DMS79 (cell line): ENCODE results near the gene AQP6.
A peak's percentile ranks its signal among the peaks of the same experiment; 100 is the strongest.

Experiments used
- DNase-seq: peaks from one replicate; lab custom pipeline; 2025; lab: John Stamatoyannopoulos, UW

AQP6 gene

DNA sequence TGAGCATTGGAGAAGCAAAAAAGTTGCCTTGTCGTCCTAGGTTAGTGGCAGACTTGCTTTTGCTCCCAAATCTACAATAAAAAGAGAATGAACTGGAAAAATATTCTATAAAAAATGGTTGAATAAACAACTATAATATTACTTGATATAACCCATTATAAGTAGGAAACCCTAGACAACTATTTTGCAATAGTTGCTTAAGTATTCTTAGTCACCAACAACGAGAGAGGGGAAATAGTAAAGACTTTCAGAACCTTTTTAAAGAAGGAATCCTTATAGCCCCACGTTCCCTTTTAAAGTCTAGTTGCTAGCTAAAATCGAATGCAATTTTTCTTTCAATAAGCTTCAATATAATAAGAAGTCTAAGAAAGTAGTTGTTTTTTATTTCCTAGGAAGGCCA, 17.5 kb downstream of the AQP6 start:
- no peak for DNase-seq

DNA sequence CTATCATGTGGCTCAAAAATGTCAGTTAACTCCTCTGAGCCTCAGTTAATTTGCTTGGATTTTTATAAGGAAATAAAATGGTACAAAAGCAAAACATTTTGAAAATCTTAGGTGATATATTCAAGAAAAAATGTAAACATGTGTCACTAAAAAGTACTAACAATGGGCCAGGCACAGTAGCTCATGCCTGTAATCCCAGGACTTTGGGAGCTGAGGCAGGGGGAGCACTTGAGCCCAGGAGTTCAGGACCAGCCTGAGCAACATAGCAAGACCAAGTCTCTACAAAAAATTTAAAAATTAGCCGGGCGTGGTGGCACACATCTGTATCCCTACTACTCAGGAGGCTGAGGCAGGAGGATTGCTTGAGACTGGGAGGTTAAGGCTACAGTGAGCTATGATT, 25.7 kb downstream of the AQP6 start:
- DNase-seq, result no peak

DNA sequence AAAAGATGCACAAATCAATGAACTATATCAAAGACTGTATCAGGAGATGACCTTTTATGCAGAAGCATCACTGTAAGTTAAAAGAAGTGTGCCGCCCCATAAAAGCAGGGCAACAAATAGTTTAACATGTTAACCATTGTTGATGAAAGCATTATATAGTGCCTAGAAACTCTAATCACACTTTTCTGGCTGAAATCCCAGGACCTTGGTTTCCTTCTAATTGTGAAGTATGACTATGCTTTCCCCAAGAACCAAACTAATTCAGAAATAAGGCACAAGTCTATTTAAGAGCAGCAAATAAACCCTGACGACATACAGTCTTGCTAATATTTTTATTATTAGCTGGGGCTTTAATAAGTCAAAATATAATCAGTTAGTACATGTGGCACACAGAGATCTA, 30.8 kb downstream of the AQP6 start:
- no peak for DNase-seq

DNA sequence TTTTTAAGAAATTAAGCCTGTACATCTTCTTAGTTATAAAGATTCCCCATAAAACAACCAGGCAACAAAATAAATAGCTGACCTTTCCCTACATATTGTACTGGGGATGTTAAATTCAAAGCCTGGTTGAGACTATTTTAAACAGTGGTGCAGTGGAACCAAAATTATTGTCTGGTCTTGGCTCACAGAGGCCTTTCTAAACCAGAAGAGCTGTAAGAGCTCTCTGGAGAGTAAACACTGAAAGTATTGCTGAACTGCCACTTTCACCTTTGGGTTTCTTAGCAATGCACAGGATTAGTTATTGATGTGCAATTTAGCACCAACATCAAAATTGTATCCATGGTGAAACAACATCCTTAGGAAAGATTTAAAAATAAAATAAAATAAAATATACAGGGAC, 31.9 kb downstream of the AQP6 start:
- DNase-seq, result no peak

DNA sequence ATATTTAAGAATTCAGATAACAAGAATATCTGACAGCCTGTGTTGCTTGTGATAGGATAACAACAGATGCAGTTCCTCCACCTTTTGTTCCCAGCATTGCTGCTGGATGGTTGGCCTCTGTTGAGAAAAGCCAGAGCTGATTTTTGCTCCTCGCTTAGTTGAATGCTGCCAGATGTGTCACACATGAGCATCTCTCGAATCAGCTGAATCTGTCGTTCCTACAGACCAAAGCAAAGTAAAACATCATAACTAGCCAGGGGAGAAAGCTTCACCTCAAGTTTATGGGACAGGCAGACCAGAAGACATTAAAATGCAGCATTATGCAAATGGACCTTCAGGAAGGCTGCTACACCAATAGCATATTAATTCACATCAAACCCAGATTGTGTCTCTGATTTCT, 32.4 kb downstream of the AQP6 start:
- no peak for DNase-seq

DNA sequence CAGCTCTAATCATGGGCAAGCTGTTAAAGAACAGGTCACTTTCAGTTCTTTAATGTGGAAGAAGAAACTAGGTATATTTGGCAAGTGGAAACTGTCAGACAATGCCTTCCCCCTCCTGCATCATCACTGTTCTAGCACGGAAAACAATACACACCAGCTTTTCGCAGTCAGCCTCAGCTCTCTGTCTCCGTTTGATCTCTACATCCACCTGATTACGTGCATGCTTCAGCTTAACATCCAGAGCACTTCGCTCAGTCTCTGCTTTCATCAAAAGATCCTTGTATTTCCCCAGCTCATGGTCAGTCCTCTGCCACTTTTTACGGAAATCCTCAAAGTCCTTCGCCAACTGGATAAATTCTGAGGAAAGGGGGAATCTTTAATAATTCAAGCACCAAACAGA, 33.5 kb downstream of the AQP6 start:
- no peak for DNase-seq

DNA sequence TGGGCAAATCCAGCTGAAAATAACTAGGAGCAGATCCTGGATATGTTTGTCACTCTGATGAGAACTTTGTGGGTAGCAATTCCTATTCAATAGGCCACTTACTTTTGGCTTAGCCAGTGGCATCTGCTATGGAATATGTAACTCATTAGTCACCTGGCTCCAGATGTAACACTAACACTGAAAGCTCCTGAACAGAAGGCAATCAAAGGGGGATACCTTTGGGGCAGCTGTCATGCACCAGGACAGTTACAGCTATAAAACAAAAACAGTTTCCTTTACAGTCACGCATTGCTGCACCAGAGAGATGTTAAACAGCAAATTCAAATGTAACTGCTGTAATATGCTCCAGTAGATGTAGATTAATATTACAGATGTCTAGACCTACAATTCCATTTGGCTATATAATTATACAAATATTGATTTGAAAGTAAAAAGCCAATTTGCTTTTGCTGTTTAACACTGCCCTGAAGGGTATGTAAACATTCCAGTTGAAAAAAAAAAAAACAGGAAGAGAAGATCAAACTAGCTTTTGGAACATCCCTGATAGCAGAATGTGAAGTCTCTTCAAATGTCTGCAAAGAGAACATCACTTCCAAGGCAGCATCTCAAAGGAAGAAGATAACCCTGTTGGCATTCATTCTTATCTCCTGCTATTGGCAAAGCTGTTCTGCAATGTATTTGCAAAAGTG, 34.2 kb downstream of the AQP6 start:
- DNase-seq, result peak; percentile 4

DNA sequence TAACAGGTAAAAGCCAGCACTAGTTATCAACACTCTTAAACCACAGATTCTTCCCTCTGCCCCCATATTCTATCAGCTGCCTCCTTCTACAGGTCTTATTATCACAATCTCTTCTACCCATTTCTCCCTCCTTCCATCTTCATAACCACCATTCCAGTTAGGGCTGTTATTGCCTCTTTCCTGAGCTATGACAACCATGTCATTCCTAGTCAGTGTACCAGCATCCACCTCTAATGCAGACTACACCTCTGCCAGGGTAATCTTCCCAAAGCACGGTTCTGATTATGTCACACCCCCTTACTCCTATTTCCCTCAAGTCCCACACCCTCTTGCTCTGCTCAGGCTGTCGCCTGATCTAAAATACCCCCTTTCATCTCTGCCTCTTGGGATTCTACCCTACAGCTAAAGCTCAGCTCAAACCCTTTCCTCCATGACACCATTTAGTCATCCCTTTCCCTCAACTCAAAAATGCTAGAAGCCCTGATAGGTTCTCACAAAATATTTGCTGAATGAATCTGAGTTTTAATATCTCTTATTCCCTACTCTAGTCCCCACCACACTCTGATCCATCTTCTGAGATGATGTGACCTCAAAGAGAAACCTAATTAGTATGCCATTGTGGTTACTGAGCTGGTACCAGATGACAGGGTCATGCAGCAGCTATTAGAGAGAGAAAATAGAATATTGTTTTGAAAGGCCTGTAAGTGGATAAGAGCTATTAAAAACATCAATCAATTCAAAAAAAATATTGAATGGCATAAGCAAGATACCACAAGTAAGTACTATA, 40.8 kb downstream of the AQP6 start:
- peak; percentile 11 for DNase-seq

DNA sequence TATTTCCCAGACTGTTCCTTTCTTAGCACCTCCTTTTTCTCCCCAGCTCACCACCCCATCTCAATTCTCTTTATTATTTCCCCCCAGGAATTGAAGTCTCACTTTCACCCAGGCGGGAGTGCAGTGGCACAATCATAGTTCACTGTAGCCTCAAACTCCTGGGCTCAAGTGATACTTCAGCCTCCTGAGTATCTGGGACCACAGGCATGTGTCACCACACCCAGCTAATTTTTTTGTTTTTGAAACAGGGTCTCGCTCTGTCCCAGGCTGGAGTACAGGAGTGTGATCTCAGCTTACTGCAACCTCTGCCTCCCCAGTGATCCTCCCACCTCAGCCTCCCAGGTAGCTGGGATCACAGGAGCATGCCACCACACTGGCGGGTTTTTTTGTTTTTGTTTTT, 41.6 kb downstream of the AQP6 start:
- no peak for DNase-seq

DNA sequence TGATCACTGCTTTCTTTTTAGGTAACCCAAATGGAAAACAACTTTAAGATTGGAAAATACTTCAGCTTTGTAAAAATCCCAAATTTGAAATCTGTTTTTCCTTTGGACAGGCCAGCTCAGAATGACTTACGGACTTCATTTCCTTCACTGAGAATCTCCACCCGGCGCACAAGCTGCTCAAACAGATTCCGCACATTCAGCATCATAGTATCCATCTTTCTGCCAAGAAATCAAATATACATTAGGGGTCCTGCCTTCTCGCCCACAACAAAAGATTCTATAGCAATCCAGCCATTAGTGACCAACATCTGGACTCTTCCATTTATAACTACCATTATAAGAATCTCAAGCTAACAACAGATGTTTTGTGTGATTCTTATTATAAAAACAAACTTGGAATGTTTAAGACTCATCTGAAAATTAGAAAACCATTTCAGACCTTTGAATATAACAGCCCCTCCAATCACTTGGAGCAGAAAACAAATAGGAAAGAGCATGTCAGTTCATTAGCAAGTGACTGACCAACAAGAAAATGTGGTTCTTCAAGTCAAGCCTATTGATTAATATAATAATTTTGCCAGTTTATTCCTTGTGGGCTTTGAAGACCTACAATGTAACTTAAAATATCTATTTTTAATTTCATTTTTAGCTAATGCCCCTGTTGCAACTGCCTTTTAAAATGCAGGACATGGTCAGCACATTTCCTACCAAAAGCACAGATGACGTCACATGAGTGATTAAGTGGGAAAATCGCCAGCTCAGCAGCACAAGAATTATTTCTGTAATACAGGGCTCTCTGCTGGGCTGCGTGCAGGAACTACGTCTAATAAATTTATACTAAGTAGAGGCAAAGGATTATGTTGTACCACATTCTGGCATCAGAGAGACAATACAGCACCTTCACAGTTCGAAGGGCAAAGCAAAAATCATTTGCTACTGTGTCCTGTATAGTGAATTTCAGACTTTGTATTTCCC, 44.0 kb downstream of the AQP6 start:
- DNase-seq, result no peak

DNA sequence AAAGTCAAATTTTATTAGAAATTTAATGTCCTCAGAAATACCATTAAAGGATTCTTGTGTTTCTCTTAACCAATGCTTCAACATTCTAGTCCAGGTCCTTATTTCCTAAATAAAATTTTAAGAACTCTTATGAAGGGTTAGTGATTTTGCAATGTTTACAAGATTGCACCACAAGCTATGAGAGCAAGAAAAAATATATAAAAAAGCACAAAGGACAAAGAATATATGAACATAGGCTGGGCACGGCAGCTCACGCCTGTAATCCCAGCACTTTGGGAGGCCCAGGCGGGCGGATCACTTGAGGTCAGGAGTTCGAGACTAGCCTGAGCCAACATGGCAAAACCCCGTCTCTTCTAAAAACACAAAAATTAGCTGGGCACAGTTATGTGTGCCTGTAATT, 44.9 kb downstream of the AQP6 start:
- no peak for DNase-seq

DNA sequence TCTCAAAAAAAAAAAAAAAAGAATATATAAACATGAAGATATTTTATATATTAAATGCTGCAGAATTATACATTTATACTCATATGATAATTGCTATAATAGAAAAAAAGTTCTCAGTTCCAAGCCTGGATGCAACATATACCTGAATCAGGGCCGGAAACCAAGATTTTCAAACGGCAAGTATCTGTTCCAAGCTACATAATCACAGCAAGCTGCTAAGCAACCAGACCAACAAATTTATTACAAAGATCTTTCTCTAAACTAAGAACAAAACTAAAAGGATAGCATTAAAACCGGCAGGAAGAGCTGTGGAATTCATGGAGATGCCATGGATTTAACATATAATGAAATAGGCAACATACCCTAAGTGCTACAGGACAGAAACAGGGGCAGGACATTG, 45.4 kb downstream of the AQP6 start:
- no peak for DNase-seq

DNA sequence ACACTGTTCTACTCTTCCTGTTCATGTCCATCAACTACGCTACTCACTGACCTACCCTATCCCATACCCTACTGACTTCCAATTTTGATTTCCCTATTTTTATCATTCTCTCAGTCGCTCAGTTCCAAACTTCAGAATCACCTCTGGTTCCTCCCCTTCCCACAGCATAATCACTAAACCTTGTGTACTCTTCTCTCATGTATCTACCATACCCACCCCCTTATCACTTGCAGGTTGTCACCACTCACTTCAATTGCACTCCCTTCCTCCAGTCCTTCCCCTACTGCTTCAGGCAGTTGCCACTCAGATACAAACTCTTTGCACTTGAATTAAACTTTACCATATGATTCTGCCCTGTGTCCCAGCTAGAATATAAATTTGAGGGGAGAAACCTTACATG, 46.2 kb downstream of the AQP6 start:
- no peak for DNase-seq

DNA sequence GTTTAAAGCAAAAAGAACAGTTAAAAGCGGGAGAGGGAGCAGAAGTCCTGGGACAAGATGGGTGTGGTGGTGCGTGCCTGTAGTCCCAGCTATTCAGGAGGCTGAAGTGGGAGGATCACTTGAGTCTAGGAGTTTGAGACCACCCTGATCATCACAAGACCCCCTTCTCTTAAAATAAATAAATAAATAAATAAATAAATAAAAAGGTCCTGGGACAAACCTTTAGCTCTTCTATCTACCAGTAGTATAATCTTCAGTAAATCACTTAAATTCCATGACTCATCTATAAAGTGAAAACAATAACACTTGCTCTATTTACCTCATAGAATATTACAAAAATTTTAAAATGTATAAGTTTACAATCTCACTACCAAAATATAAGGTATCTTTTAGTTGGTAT, 46.8 kb downstream of the AQP6 start:
- no peak for DNase-seq

DNA sequence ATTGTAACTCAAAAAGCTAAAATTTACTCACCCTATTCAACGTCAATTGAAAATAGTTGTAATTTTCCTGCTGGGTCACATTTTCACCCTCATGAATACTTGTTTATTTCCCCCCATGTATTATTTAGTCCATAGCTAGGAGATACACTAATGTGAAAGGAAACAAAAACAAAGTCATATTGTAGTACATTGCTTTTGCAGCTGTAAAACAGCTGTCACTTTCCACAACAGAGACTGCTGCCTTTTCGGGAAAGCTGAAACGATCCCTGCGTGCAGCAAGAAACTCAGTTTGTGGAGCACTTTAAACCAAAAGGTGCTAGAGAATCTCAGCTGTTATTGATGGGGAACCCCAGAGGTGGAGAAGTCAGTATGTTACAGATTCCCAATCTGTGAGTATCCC, 48.3 kb downstream of the AQP6 start:
- DNase-seq, result no peak

DNA sequence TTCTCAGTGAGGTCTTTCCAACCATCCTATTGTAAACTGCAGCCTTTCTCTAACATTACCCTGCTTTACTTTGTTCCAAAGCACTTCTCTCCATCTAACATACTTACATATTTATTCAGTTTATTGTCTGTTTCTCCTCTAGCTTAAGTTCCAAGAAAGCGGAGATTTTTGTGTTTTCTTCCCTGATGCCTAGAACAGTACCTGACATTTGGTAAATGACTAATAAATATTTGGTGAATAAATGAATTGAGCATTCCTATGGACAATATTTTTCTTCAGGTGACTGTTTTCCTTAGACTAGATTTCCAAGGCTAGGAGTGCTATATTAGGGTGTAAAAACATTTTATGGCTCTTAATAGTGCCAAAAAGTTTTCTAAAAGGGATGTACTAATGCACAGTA, 50.2 kb downstream of the AQP6 start:
- DNase-seq, result no peak

DNA sequence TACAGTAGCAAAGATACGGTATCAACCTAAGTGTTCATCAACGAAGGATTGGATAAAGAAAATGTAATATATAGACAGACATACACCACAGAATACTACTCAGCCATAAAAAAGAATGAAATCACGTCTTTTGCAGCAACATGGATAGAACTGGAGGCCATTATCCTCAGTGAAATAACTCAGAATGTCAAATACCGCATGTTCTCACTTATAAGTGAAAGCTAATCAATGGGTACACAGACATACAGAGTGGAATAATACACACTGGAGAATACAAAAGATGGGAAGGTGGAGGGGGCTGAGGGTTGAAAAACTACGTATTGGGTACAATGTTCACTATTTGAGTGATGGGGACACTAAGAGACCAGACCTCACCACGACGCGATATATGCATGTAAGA, 51.5 kb downstream of the AQP6 start:
- no peak for DNase-seq

DNA sequence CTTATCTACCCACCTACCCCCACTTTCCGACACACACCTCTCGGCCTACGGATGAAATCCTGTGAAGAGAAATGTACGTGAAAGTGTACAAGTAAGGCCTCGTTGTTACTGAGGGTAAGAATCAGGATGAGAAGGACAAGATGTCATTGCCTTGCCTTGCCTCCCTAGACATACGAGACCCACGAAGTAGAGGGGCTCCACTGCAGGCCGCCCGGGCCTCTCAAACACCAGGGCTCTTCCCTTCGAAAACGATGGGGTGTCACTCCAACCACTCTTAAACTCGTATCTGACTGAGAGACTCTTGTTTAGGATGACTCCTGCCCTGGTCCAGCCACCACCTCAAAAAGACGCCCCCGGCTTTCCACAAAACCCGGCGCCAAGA, 52.0 kb downstream of the AQP6 start:
- peak; percentile 24 for DNase-seq

DNA sequence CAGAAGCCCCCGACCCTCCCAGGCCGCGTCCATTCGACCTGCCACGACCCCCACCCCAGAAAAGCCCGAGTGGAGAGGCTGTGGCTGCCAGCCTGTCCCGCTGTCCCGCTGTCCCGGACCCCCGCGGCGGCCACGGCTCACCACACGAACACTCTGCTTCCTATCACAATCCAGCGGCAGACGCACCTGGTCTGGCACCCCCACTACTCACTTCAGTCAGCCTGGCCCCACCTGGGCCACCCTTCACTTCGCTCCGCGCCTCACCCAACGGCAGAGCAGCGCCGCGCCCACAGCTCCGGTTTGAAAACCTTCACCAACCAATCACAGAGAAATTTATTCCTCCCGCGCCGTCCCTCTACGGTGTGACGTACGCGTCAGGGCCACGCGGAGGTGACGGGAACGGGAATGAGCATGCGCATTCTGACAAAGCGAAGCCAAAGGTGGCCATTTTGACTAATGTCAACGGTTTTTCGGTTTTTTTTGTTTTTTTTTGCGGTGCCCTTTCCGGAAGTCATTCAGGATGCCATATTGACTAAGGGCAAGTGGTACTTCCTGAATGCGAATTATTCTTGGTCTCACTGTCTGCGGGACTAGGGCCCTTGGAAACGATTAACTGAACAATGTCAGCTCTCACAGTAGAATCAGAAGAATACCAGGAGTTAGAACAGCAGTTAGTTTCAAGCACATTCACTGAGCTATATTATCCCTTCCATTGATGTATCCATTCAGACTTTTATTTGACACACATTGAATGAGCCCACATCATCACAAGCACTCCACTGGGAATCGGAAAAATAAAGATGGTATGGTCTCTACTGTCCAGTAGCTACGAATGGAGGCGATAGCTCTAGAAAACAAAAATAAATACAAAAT, 52.7 kb downstream of the AQP6 start, which contains the start of gene RACGAP1:
Gene RACGAP1, minus strand, starts transcription at position 308 of the 873 bp plus-strand sequence. CDS start 8,779 bp downstream, outside the sequence.
- peak; percentile 99 for DNase-seq

DNA sequence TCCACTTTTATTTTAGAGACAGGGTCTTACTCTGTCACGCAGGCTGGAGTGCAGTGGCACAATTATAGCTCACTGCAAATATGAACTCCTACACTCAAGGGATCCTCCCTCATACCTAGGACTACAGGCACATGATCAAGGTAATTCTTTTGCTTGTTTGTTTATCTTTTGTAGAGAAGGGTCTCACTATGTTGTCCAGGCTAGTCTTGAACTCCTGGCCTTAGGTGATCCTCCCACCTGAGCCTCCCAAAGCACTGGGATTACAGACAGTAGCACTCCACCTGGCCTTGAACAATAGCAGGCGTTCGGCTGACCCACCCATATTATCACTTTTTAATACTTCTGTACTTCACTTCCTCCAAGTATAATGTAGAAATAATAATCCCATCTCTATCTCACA, 53.9 kb downstream of the AQP6 start:
- no peak for DNase-seq
